NCI-H2107 treated with DMSO at 0.1 percent for 48 hours (cell line): ENCODE data around the gene TASP1.
"Not testable (repeated sequence)": the region's sequence is repeated elsewhere in the genome, so short reads cannot be mapped to it uniquely, and the experiment has no call there.

ENCODE experiments used
- DNase-seq: peaks from one replicate; lab custom pipeline; 2025; ENCODE audit not compliant: unreplicated experiment; lab: John Stamatoyannopoulos, UW

Gene TASP1

DNA sequence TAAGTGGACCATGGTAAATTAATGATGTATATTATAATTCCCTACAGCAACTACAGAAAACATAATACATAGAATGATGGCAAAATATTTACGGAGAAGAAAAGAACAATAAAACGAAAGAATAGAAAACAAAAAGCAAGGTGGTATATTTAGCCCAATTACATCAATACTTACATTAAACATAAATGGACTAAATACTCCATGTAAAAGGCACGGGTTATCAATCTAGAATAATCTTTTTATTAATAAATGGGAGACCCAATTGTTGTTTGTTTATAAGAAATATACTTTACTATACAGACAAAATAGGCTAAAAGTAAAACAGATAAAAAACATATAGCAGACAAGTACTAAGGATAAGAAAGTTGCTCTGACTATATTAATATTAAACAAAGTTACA is 137.2 kb downstream of the TASP1 start:
- no peak for DNase-seq

DNA sequence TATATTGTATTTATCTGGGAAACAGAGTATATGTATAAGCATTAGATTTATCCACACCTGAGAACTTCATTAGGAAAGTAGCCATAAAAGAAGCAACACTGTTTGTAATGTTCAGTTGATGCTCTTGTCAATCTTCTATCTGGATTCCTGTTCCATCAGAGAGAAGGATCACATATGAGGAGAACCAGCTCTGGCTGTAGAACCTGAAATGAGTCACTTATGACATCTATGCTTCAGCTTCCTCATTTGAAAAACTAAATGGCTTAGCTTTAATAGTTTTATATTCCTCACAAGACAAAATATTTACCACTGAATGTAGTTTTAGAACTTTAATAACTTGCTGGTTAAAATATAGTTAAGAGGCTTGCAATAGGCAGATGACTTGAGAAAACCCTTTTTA is 144.7 kb downstream of the TASP1 start:
- no peak for DNase-seq

DNA sequence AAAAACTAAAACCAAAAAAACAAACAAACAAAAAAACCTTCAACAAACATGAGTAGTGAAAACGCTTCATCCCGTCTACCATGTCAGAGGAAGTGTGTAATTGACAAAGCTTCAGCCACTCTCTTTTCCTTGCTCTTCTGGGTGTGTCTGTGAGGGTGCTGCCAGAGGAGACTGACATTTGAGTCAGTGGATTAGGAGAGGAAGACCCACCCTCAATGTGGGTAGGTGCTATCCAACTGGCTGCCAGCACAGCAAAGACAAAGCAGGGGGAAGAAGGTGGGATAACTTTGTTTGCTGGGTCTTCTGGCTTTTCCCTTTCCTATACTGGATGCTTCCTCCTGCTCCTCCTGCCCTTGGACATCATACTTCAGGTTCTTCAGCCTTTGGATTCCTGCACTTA is 145.6 kb downstream of the TASP1 start:
- no peak for DNase-seq

DNA sequence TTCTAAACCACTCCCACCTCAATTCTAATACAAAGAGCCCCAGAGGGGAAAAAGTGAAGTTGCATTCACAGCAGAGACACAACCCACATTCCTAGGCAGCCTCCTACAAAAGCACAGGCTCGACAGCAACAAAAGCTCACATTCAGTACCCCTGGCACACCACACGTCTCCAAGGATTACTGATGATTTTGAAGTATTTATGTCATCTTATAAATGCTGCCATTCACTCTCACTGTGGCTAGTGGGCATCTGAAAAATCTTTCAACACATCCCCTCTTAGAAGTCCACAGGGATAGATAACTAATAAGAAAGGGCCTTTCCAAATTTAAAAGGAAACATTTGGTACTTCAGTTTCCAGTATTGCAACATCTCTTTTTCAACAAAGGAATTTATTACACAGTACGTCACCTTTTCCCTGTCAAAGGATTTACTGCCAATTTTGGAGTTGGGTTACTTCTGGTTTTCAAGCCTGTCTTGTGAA is 146.7 kb downstream of the TASP1 start:
- DNase-seq, result peak; percentile 16

DNA sequence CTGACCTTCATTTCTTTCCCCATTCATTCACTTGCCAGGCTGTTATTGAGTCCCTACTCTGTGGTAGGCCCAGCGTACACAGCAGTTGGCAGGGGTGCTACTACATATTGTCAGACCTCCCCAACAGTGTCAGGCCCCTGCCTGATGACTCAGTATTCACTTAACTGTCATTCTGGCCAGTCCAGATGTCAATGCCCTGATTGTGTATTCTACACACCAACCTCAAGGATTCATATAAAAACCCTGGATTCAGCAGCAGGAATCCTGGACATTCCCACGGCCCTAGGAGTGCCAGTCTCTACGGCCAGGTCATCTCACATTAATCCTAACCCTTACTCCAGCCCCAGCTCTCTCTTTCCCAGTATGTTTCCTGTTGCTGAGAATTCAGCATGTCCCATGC is 151.5 kb downstream of the TASP1 start:
- DNase-seq, result no peak

DNA sequence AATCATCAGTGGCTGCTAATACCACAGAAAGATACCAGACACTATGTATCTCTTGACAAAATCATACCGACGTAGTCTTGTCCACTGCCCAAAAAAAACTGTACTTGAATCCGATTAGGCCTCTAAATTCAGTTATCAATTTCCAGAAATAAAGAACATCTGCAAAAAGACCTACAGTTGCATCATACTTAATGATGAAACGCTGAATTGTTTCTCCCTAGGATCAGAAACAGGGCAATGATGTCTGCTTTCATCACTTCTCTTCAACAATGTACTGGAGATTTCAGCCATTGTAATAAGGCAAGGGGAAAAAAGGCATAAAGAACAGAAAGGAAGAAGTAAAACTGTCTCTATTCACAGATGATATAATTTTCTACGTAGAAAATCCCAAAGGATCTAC is 152.0 kb downstream of the TASP1 start:
- no peak for DNase-seq

DNA sequence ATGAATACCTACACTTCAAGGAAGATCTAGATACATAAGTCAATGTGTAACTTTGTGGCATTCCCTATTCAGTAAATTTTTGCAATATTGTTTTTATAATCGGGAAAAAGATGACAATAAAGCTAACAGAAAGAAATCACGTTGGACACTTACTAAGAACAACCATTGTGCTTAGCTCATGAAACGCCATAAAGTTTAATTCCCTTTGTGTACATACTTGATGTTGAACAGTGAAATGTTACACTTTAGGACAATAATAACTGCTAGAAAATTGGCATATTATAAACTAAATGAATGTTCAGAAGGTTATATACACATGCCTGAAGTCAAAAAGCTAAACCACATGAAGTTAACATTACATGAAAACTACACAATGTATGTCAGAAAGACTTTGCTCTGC is 153.2 kb downstream of the TASP1 start:
- DNase-seq, result no peak

DNA sequence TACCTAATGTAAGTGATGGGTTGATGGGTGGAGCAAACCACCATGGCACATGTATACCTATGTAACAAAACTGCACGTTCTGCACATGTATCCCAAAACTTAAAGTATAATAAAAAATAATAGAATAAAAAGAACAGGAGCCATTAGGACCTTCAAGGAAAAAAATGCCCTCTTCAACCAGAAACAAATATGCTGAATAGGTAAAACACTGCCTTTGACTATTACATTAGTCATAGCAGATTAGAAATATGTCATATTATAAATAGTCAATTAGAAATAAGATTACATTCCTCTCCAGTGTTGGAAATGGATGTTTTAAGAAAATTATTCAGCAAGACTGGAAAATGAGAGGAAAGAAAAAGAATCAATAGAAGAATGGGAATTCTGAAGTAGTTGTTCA is 153.7 kb downstream of the TASP1 start:
- not testable (repeated sequence) for DNase-seq

DNA sequence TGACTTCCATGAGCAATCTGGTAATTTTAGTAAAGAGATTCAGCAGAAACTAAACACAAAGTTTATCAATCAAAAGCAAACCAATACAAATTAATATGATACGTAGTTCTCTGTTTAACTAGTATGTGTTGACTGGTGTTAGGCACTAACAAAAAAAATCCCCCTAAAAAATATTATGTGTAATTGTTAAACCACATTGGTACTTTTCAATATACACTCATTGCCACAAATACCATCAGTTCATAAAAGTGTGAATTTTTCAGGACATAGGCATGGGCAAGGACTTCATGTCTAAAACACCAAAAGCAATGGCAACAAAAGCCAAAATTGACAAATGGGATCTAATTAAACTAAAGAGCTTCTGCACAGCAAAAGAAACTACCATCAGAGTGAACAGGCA is 155.3 kb downstream of the TASP1 start:
- DNase-seq, result not testable (repeated sequence)

DNA sequence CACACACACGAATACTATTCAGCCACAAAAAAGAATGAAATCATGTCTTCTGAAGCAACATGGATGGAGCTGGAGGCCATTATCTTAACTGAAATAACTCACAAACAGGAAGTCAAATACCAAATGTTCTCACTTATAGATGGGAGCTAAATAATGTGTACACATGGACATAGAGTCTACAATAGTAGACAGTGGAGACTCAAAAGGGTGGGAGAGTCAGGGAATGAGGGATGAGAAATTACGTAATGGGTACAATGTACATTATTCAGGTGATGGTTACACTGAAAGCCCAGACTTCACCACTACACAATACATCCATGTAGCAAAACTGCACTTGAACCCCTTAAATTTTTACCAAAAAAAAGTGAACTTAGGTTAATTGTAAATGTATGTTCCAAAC is 160.4 kb downstream of the TASP1 start:
- DNase-seq, result no peak

DNA sequence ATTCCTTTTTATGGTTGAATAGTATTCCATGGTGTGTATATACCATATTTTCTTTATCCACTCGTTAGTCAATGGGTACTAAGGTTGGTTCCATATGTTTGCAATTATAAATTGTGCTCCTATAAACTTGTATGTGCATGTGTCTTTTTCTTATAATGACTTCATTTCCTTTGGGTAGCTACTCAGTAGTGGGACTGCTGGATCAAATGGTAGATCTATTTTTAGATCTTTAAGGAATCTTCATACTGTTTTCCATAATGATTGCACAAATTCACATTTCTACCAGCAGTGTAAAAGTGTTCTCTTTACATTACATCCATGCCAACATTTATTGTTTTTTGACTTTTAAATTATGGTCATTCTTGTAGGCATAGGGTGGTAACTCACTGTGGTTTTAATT is 164.3 kb downstream of the TASP1 start:
- DNase-seq, result no peak

DNA sequence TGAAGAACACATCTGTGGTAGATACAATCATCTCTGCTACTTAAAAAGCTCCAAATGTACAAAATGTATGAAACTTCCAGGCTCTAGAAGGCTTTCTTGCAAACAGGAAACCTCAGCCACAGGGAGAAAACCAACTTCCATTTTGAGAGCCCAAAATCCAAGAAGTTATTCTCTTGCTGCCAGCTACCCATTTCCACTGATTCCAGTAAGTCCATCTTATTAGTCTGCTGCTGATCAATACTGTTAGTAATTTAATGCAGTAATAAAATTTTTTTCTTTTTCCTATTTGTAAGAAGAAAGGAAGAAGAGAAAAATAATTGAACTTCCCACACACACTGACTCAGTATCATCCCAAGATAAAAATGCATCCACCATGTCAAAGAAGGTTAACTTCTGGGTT is 169.5 kb downstream of the TASP1 start:
- no peak for DNase-seq

DNA sequence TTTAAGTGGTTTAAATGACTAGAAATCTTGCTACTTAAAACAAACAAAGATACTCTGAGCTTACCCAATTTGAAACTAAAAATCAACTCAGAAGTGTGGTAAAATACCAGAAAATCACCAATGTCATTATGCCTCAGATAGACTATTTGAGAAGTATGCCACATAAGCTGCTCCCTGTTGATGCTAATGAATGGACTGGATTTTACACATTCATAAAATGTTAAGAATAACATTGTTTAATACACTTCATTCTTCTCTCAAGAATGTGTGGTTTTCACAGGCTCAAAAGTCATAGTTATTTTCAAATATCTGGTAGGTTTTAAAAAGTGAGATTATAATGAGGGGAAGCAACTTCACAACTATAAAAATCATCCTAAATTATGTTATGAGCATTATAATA is 170.6 kb downstream of the TASP1 start:
- DNase-seq, result no peak

DNA sequence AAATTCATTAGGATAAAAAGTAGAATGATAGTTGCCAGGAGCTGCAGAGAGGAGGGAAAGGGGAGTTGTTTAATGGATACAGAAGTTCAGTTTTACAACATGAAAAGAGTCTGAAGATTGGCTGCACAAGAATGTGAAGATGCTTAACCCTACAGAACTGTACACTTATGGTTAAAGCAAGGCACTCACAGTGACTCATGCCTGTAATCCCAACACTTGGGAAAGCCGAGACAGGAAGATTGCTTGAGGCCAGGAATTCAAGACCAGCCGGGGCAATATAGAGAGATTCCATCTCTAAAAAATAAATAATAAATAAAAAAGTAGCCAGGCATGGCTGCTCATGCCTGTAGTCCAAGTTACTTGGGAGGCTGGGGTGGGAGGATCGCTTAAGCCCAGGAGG is 174.0 kb downstream of the TASP1 start:
- no peak for DNase-seq

DNA sequence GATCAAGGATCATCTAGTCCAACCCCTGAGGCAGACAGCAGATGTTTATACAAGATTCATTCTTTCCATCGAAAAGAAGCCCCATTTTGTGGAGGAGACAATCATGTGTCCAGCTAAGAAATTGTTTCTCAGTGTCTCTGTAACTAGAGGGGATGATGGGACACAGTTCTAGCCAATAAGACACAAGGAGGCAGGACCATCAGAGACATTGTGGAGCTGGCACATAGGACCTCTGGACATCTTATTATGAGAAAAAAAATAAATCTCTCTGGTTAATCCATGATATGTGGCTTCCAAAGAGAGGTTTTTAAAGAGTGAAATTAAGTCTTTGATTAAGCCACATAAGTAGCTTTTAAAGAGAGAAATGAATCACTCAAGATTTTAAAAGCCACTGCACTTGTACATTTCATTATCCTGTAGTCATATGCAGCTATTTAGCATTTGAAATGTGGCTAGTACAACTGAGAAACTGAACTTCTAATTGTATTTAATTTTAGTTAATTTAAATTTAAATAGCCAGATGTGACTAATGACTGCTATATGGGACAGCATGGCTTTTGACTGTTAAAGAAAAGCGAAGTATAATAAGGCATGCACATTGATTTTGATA is 176.8 kb downstream of the TASP1 start:
- no peak for DNase-seq

DNA sequence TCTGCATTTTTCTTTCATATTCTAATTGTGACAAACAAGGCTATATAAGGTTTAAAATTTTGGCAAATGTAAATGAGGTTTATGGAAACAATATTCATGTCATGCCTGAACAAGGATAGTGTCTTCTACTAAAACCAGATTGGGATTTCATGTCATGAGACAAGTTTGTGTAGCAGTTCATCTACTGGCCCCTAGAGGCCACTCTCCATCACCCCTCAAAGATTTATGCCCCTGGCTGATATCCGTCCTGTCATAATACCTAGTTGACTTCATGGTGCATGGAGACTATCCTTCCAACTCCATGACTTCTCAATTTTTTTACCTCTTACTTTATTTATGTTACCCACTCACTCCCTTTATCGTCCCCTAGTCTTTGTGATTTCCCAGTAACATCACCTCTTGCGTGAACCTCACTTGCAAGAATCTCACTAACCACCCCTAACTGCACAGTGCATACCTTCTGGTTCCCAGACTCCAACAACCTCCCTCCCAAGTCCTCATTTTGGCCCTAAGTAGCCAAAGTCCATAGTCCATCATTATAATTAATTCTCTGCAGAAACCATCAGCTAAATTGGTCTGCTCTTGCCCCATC is 179.8 kb downstream of the TASP1 start:
- DNase-seq, result peak; percentile 1

DNA sequence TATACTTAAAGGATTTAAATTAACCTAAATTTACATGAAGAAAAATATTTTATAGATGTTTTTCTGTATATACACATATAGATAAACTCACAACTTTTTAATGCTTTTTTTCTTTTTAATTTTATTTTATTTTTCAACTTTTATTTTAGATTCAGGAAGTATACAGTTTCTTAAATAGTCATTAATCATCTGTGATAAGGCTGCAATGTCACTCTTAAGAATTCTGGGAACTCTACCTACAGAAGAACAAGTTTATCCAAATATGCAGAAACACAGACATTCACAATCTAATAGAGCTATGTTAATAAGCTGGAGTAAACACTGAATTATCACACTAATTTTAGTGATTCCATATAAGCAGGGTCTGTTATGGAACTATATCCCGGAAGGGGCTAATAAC is 181.2 kb downstream of the TASP1 start:
- no peak for DNase-seq

DNA sequence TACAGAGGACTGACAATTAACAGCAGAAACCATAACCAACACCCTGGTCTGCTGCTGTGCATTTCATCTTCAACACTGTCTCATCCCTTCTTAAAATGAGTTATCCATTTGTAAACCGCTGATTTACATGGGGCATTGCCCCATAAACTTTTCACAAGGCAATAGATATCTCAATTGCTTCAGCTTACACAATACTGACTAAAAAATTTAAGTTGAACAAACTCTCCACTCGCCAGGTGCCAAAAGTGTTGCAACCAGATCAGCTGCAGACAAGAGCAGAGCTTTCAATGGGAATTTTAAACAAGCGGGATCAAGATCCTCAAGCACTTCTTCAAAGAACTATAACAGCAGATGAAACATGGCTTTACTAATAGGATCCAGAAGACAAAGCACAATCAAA is 183.0 kb downstream of the TASP1 start:
- peak; percentile 1 for DNase-seq

DNA sequence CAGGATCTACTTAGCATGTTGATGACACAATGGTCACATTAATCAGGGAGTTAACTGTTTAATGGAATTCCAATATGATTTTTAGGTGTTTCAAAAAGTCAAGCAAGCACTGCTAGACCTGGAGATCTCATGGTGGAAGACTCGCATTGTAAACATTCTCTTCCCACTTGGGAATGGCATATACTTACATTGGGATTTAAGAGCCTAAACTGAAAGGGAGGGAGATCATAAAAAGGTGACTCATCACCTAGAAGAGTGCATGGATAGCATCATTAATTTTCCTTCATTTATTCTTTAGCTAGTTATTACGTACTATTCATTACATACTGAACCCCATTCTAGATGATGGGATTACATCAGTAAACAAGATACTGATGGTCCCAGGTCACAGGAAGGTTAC is 185.4 kb downstream of the TASP1 start:
- no peak for DNase-seq

DNA sequence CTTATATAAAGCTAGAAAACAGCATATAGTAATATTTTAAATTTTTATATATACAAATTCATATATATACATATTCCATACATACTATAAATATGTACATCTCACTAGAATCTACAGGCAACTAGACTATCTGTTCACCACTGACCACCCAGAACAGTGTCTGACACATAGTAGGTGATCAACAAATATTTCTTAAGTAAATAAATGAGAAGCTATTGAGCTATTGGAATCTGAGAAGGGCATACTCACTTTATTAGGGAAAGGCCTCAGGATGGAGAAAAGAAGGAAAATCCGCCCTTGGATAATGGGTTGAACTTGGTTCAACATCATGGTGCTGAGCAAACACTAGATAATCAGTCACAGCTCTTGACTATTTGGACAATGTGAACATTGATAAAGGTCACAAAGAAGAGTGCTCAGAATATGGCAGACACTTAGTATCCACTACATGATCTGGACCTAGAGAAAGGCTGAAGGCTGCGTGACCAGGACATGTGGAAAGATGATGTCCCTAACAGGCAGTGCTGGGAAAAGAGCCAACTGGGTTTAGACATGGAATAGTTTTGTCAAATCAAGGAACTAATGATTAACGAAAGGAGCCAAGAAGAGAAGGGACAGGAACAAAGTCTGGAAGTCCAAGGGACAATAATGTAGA is 186.1 kb downstream of the TASP1 start:
- no peak for DNase-seq

DNA sequence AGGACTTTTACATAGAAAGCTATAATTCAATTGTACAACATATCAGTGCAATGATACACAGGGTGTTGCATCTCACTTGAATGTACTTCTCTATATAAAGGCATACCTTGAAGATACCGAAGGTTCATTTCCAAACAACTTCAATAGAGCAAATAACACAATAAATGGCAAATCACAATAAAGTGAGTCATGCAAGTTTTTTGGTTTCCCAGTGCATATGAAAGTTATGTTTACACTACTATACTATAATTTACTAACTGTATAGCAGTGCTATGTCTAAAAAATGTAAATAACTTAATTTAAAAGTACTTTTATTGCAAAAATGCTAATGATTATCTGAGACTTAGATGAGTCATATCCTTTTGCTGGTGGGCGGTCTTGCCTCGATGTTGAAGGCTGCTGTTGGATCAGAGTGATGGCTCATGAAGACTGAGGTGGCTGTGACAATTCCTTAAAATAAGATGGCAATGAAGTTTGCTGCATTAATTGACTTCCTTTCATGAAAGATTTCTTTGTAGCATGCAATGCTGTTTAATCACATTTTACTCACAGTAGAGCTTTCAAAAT is 188.8 kb downstream of the TASP1 start:
- no peak for DNase-seq
